Fibroblast of lung (primary cell): ENCODE measurements around the gene JMJD7. TPM values are rescaled to one million over a fixed set of nuclear protein-coding genes. Genes with fewer than 3 reads are reported as not detected.

ENCODE experiments used
- DNase-seq, 2 donors: peaks; one replicate each; pipeline versions ENCODE4 v3.0.0 to v3.0.0-alpha.2; 2010; ENCODE audit warnings: low read depth in 2 of 2
- H2AFZ ChIP-seq: 2 replicates; pipeline ENCODE4 v1.5.1; 2012; ENCODE audit warnings: low read length, control low read depth, inconsistent platforms
- H3K27ac ChIP-seq: 2 replicates; pipeline ENCODE4 v1.5.1; 2011; ENCODE audit warnings: low read length, control low read depth; ENCODE audit not compliant: insufficient read depth
- H3K27me3 ChIP-seq: 2 replicates; pipeline ENCODE4 v1.5.1; 2011; ENCODE audit warnings: mild to moderate bottlenecking, low read length; ENCODE audit not compliant: control insufficient read depth, insufficient read depth
- H3K36me3 ChIP-seq: 2 replicates; pipeline ENCODE4 v1.5.1; 2011; ENCODE audit warnings: low read length; ENCODE audit not compliant: control insufficient read depth, insufficient read depth
- H3K4me1 ChIP-seq: 2 replicates; pipeline ENCODE4 v1.5.1; 2011; ENCODE audit warnings: low read length; ENCODE audit not compliant: control insufficient read depth, insufficient read depth; ENCODE audit errors: extremely low read depth
- H3K4me2 ChIP-seq: 2 replicates; pipeline ENCODE4 v1.5.1; 2011; ENCODE audit warnings: low read length, control low read depth; ENCODE audit not compliant: insufficient read depth; ENCODE audit errors: extremely low read depth
- H3K4me3 ChIP-seq, 4 experiments: fragments of 200-600 bp in 1 of 4; sonication (generic) in 1 of 4; replicated peaks in 1 of 4; 2 replicates each; pipeline ENCODE4 v1.5.1; 2011 to 2016; ENCODE audit warnings: low read length in 4 of 4, low read depth in 3 of 4, mild to moderate bottlenecking in 3 of 4, control low read depth in 2 of 4, inconsistent platforms in 1 of 4, mixed read lengths in 1 of 4; ENCODE audit not compliant: insufficient read depth in 1 of 4; ENCODE audit errors: control extremely low read depth in 1 of 4
- H3K79me2 ChIP-seq: 2 replicates; pipeline ENCODE4 v1.5.1; 2012; ENCODE audit warnings: mild to moderate bottlenecking, low read length, inconsistent platforms; ENCODE audit not compliant: control insufficient read depth, insufficient read depth
- H3K9ac ChIP-seq: 2 replicates; pipeline ENCODE4 v1.5.1; 2011; ENCODE audit warnings: mild to moderate bottlenecking, low read length, control low read depth; ENCODE audit not compliant: insufficient read depth
- H3K9me3 ChIP-seq: 2 replicates; pipeline ENCODE4 v1.5.1; 2012; ENCODE audit warnings: low read depth, low read length; ENCODE audit not compliant: control insufficient read depth, insufficient read depth
- H4K20me1 ChIP-seq: 2 replicates; pipeline ENCODE4 v1.5.1; 2011; ENCODE audit warnings: low read length; ENCODE audit not compliant: control insufficient read depth, insufficient read depth; ENCODE audit errors: extremely low read depth
- EZH2 ChIP-seq: IDR thresholded peaks from 2 replicates; pipeline ENCODE4 v1.5.1; 2012; ENCODE audit warnings: low read length, control low read depth, mild to moderate bottlenecking; ENCODE audit errors: missing control alignments
- polyA plus RNA-seq, 2 donors: library from polyadenylated mRNA; depleted of rRNA in 1 of 2; stranded (reverse) in 1 of 2; unstranded in 1 of 2; fragments of >200 nt; gene quantifications; 2 replicates each; pipeline ENCODE4 v1.2.1, GENCODE V29; 2011 to 2012; ENCODE audit warnings: missing spikeins in 1 of 2
- total RNA-seq: library from RNA; depleted of rRNA; stranded (reverse); fragments of >200 nt; gene quantifications from 2 replicates; pipeline ENCODE4 v1.2.1, GENCODE V29; 2014
- TF ChIP-seq, protein P1 (sequence below), 2 donors: IDR thresholded peaks in 1 of 2; conservative IDR thresholded peaks in 1 of 2; 1 replicate in 1 of 2; 2 replicates in 1 of 2; pipeline ENCODE4 v1.5.1; 2011 to 2012; ENCODE audit warnings: low read length in 2 of 2, control low read depth in 1 of 2, inconsistent platforms in 1 of 2, low read depth in 1 of 2, mild to moderate bottlenecking in 1 of 2

JMJD7 gene
- total and polyA plus RNA-seq, 2 donors (not counting 1 experiment from before 2014, with no cell fraction given), result 2.2 to 4.0 TPM

DNA sequence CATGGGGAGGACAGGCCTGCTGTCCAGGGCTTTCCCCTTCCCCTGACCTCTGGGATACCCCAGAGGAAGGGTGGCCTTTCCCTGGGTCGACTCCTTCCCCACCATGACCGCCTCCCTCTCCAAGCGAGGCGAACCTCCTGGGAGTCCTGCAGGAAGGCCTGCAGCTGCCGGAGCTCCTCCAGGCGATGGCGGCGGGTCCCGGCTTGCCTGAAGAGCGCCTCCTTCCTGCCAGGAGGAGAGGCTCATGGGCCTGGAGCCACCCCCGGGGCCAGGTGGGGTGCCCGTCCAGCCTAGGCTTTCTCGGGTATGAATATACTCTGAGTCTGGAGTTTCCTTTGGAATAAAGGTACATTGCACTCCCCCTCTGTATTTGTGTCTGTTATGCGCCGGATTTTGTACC, 30.9 kb downstream of the JMJD7 start:
- Histone ChIP-seq H3K27me3 (no peaks in the 10 kb centered on the region), H3K4me3 (no peak overlapping the region), H3K79me2 (no peaks in the 10 kb centered on the region), H3K4me2 (no peak overlapping the region), H3K9ac (no peak overlapping the region), H3K9me3 (no peaks in the 10 kb centered on the region), H4K20me1 (no peaks in the 10 kb centered on the region), H3K36me3 (no peaks in the 10 kb centered on the region), H2AFZ (no peak overlapping the region), H3K27ac (no peak overlapping the region), H3K4me1 (no peaks in the 10 kb centered on the region)
- TF ChIP-seq, protein P1, sequence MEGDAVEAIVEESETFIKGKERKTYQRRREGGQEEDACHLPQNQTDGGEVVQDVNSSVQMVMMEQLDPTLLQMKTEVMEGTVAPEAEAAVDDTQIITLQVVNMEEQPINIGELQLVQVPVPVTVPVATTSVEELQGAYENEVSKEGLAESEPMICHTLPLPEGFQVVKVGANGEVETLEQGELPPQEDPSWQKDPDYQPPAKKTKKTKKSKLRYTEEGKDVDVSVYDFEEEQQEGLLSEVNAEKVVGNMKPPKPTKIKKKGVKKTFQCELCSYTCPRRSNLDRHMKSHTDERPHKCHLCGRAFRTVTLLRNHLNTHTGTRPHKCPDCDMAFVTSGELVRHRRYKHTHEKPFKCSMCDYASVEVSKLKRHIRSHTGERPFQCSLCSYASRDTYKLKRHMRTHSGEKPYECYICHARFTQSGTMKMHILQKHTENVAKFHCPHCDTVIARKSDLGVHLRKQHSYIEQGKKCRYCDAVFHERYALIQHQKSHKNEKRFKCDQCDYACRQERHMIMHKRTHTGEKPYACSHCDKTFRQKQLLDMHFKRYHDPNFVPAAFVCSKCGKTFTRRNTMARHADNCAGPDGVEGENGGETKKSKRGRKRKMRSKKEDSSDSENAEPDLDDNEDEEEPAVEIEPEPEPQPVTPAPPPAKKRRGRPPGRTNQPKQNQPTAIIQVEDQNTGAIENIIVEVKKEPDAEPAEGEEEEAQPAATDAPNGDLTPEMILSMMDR (conservative IDR thresholded peaks at IDR 0.05 in 1 of 2, IDR thresholded peaks at IDR 0.05 in 1 of 2; ENCODE audit: low read depth in 1 of 2, low read length in 2 of 2), result no peak
- no peak for TF ChIP-seq EZH2
- DNase-seq, result no peak

DNA sequence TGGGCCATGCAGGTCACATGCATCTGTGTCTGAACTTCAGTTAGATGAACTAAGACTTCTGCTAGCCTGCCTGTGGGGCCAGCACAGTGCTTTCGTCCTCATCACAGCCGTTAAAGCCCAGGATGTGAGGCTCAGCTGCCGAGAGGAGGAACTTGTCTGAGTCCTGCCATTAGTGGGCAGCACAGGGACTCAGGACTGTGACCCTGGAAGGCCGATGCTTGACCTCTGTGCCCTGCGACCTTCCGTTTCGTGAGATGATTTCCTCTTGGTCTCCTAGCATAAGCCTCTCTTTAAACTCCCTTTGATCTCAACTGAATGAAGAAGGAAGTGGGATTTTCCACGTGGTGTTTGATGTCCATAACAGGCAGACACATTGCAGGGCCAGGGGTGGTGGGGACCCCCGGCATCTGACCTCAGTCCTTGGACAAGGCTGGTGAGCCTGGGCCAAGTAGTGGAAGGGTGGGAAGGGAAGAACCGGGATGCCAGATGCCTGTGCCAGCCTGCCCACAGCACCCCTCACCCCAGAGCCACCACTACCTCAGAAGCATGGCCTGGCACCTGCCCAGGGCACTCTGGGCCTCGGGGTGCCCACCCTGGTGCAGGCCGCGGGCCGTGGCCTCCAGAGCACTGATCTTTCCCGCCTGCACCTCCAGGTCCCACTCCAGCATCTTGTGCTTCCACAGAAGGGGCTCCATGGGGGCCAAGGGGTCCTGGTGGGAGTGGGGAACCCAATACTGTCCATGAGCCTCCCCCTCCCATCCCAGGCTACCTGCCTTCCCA, 32.3 kb downstream of the JMJD7 start:
- no peak overlapping the region for H3K4me2 ChIP-seq
- H3K9ac ChIP-seq, result no peak overlapping the region
- H2AFZ ChIP-seq, result no peak overlapping the region
- no peak overlapping the region for H3K27ac ChIP-seq
- no peaks in the 10 kb centered on the region for H3K36me3 ChIP-seq
- DNase-seq, result no peak
- no peaks in the 10 kb centered on the region for H3K9me3 ChIP-seq
- TF ChIP-seq, protein P1 (conservative IDR thresholded peaks at IDR 0.05 in 1 of 2, IDR thresholded peaks at IDR 0.05 in 1 of 2; ENCODE audit: low read depth in 1 of 2, low read length in 2 of 2), result no peak
- no peak for TF ChIP-seq EZH2
- no peaks in the 10 kb centered on the region for H3K4me1 ChIP-seq
- H4K20me1 ChIP-seq, result no peaks in the 10 kb centered on the region
- no peak overlapping the region for H3K4me3 ChIP-seq
- H3K27me3 ChIP-seq, result no peaks in the 10 kb centered on the region
- H3K79me2 ChIP-seq, result no peaks in the 10 kb centered on the region

DNA sequence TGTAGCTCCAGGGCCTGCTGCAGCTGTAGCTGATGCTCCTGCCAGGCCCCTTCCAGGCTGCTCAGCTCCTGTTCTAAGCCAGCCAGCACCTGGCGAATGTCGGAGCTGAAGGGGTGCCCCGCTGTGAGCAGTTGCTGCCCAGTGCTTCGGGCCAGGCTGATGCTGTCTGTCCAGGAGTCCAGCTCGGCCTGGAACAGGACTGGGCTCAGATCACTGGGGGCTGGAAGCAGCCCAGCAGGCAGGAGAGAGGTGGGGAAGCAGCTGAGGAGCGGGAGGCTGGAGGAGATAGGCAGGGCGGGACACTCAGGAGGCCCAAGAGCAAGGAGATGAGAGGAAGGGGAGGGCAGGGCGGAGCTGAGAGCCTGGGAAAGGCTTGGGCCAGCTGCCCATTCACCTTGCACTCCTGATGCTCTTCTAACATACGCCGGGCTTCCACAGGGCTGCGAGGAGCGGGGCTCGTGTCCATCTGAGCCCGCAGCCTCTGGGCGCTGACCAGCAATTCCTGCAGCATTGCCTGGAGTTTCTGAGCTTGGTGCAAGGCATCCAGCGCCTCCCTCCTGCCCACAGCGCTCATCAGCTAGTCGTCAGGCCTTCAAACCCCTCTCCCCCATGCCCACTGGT, 34.0 kb downstream of the JMJD7 start:
- Histone ChIP-seq H4K20me1 (no peaks in the 10 kb centered on the region), H3K27me3 (no peaks in the 10 kb centered on the region), H3K79me2 (no peaks in the 10 kb centered on the region), H3K36me3 (no peaks in the 10 kb centered on the region), H3K27ac (no peak overlapping the region), H3K4me2 (no peak overlapping the region), H3K9me3 (no peaks in the 10 kb centered on the region), H3K4me1 (no peaks in the 10 kb centered on the region), H2AFZ (no peak overlapping the region), H3K4me3 (no peak overlapping the region), H3K9ac (no peak overlapping the region)
- DNase-seq, result no peak
- TF ChIP-seq EZH2, result no peak
- TF ChIP-seq, protein P1 (conservative IDR thresholded peaks at IDR 0.05 in 1 of 2, IDR thresholded peaks at IDR 0.05 in 1 of 2; ENCODE audit: low read depth in 1 of 2, low read length in 2 of 2), result no peak
